GM12875 (cell line): Measurements from ENCODE around the gene TBCD.

Experiments
- H3K4me3 ChIP-seq: one replicate; pipeline ENCODE4 v1.5.1; 2011; ENCODE audit warnings: low read depth, low read length, control low read depth
- CTCF ChIP-seq: IDR thresholded peaks from 2 replicates; pipeline ENCODE4 v1.5.1; 2011; ENCODE audit warnings: low read depth, mild to moderate bottlenecking, control low read depth, inconsistent platforms, low read length, moderate library complexity, borderline replicate concordance; ENCODE audit not compliant: insufficient read depth

TBCD gene

GRCh38 chr17:82718986-82719685 lies 32.7 kb upstream of the TBCD start:
- no peak overlapping the region for H3K4me3 ChIP-seq
- TF ChIP-seq CTCF: no peak

- no peak overlapping the region for H3K4me3 ChIP-seq
- no peak for TF ChIP-seq CTCF
Observed at GRCh38 chr17:82720204-82720603, 31.7 kb upstream of the TBCD start.

- TF ChIP-seq CTCF: no peak
- H3K4me3 ChIP-seq: no peak overlapping the region
Observed at GRCh38 chr17:82722341-82723013, 29.4 kb upstream of the TBCD start.

GRCh38 chr17:82723169-82723807 lies 28.6 kb upstream of the TBCD start:
- no peak overlapping the region for H3K4me3 ChIP-seq
- TF ChIP-seq CTCF: no peak

- no peak overlapping the region for H3K4me3 ChIP-seq
Observed at GRCh38 chr17:82726427-82726826, 25.4 kb upstream of the TBCD start.

GRCh38 chr17:82729479-82730260 lies 22.2 kb upstream of the TBCD start:
- no peak for TF ChIP-seq CTCF
- no peak overlapping the region for H3K4me3 ChIP-seq

More at GRCh38 chr17:82726427-82726826, 25.4 kb upstream of the TBCD start:
- no peak for TF ChIP-seq CTCF
